ELF-1 (cell line): ENCODE measurements around the gene ZNF692.
A peak's percentile ranks its signal among the peaks of the same experiment; 100 is the strongest.

ENCODE experiments used
- DNase-seq: peaks from one replicate; pipeline ENCODE4 v3.0.0-alpha.2; 2016; ENCODE audit warnings: low read depth, low spot score

Gene ZNF692

DNA sequence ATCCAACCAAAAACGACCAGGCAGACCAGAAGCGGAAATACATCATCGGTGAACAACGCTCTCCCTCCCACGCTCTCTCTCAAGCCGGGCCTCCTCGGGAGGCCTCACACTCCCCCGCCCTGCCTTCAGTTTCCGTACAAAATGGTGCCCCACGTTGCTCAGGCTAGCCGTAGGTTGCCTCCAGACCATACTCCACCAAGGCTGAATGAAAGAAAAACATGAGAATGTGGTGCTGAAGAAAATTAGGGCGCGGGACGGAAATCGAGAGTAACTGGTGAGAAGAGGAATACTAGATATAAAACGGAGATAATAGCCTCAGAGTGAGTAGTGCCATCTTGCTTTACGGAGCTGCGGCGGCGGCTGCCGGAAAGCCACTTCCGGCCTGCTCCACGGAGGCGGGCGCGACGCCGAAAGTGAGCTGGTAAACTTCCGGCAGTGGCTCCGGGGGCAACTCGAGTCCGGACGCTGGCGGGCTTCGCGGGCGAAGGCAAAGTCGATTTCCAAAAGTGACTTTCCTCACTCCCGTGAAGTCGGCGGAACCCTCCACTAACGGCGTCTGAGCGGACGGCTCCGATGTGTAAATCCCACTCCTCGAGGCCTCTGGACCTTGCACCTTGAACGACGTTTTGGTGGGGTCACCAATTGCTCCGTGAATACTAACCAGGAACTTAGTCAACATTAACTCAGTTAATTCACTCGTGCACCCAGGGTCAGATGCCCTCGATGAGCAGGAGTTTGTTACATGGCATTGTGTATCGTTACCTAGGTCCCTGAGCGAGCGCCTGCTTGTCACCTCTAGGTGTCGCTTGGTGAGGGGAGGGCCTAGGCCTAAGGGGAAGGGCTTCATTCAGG lies 32.8 kb downstream of the ZNF692 start, which contains the start of gene SH3BP5L:
SH3BP5L (minus strand) TSS at position 7 of the 852 bp plus-strand sequence. CDS start 980 bp downstream, outside the sequence.
- peak; percentile 95 for DNase-seq

DNA sequence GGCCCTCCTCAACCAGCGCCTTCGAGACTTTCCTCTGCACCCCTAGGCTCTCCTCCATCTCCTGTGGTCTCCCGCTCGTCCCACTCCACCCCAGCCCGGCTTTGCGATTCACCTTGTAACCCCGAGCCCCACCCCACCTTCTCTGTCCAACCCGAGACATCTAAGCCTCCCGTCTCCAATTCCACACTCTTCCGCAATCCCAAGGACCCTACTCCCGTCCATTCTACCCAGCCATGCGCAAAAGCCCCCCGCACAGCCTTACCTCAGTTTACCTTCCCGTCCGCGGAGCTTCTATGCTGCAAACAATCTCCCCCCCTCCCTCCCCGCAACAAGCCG lies 33.3 kb downstream of the ZNF692 start:
- no peak for DNase-seq

DNA sequence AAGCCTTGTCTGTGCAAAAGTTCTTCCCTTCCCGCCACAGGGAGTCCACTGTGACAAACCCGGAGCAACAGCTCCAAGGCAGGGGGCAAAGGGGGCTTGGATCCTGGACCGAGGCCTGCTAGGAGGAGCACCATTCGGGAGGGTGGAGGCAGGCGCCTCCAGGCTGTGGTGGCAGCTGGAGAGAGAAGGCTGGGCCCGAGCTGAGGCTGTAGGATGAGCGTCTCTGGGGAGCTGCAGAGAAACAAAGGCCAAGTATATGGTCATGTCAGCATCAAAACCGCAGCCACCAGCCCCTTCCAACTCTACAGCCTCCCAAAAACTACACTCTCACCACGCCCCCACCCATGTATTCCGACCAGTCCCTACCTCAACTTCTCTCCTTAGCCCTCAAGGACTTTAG lies 33.7 kb downstream of the ZNF692 start:
- no peak for DNase-seq

DNA sequence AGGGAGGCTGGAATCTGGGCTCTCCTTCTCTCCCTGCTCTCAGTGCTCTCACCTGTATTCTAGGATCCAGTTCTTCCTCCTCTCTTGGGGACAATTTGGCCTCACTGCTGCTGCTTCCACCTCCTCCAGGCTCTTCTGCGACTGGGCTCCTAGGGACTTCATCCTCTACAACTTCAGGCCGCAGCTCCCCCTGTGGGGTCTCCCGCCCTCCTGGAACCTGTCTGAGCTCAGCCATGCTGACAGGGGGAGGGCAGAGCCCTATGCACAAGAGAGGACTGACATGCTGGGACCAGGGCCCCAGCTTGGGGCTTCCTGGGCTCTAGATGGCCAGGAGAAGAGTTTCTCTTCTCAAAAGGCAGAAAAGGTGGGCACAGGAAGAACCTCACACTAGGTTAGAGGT lies 34.2 kb downstream of the ZNF692 start:
- no peak for DNase-seq

DNA sequence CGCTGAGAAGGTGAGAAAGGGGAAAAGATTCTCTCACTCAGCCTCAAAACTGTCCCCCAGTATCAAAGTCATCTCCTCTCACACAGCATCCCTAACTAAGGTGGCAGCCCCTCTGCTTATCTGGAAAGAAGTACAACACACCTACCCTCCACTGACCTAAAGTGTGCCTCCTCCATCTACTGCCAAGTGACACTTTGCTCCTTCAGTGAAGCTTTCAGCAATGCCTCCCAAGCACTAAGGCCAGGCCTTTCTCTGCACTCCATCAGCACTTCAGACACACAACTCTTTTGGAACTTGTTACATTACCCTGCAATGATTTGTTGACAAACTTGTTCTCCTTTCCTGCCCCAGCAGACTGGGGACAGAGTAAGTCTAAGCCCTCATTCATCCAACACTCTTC lies 34.6 kb downstream of the ZNF692 start:
- DNase-seq, result no peak

DNA sequence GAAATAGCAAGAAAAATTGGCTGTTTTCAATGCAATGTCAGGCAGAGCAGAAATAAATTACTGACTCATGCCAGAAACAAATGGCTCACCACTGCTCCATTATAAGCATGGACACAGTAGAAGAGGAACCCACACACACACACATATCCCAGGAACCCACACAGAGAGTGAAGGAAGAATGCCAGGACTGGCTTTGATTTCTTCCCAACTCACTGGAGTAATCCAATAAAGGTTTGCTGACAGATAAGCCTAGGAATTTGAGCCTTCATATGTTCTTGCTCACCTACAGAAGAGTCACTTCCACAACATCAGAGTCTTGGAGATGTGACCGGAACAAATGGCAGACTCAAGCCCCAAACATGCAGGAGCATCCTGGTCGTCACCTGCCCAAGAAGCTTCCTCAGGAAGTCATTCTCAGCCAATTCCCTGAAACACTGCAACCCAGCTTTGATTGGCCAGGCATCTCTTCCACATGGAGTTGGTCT lies 35.3 kb downstream of the ZNF692 start:
- DNase-seq, result no peak

DNA sequence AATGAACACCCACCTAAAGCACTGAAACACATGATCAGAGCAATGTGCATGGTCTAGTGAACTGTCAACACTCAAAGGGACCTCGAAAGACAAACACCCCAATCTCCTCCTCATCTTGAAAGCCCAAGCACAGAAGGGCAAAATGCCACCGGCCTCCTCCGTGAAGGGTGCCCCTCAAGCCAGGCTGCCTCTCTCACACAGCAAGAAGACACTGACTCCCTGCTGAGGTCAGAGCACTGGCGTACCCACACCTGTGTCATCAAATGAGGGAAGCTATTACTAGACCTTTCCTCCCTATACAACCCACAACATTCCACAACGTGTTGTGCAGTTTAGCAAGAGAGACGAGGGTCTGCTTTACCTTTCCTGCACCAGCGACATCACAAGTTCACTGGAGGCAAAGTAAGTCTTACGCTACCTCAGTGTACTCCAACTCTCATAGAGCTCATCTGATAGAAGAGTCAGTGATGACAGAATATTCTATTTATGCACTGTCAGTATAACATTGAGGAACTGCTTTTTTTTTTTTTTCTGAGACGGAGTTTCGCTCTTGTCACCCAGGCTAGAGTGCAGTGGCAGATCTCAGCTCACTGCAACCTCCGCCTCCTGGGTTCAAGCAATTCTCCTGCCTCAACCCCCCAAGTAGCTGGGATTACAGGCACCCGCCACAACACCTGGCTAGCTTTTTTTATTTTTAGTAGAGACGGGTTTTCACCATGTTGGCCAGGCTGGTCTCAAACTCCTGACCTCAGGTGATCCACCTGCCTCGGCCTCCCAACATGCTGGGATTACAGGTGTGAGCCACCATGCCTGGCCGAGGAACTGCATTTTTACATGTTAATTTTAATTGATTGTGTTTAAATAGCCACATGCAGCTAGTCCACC lies 36.5 kb downstream of the ZNF692 start:
- DNase-seq, result no peak

DNA sequence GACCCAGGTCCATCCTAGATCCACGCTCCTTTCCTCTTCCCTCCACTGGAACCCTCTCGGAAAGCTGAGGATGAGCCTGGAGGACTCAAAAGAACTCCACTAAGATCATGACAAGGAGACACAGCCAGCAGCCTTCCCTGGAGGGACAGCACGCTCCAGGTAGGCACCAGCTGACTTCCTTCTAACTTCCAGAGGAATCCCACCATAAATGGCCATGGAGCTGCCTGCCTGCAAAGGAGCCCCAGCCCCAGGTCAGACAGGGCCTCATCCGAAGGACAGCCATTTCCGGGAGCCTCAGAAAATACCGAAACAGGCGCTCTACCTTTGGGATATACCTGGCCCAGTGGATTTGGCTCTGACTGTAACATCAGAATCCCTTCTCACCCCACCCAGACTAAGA lies 37.2 kb downstream of the ZNF692 start:
- no peak for DNase-seq

DNA sequence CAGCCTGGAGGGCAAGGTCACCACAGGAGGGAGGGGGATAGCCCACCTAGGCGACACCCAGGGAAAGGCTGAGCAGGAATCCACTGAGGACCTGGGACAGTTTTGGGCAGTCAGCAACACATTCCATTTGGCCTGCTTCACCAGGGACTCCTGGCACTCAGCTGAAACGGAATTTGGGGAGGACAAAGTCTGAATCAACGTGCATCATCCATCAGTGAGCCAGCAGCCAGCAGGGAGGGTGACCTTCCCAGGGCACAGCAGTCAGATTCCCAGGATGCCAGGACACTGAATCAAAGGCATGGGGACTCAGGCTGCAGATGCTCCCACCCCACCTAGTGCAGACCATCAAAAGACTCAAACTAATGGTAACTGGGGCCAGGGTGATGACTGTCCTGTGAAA lies 37.8 kb downstream of the ZNF692 start:
- peak; percentile 13 for DNase-seq

DNA sequence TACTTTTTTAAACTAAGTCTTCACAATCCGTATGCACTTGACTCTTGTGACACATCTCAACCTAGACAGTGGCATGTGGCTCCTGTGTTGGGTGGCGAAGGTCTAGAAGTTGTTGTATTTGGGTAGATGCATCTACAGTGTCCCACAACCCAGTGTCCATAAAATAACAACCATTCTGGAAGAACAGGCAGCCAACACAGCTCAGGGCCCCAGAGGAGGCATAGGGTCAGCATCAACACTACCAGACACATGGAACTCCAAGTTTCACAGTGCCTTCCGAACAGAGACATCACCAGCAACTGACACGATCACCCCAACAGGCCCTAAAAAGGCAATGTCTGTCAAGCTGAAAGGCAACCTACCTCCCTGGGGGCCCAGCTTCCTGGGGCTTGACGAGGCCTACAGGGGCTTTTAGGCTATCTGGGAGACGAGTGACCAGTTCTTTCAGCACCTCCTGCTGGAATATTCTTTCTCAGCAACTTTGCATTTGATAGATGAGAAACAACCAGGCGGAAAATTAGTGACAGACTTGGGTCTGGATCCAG lies 38.8 kb downstream of the ZNF692 start:
- no peak for DNase-seq

DNA sequence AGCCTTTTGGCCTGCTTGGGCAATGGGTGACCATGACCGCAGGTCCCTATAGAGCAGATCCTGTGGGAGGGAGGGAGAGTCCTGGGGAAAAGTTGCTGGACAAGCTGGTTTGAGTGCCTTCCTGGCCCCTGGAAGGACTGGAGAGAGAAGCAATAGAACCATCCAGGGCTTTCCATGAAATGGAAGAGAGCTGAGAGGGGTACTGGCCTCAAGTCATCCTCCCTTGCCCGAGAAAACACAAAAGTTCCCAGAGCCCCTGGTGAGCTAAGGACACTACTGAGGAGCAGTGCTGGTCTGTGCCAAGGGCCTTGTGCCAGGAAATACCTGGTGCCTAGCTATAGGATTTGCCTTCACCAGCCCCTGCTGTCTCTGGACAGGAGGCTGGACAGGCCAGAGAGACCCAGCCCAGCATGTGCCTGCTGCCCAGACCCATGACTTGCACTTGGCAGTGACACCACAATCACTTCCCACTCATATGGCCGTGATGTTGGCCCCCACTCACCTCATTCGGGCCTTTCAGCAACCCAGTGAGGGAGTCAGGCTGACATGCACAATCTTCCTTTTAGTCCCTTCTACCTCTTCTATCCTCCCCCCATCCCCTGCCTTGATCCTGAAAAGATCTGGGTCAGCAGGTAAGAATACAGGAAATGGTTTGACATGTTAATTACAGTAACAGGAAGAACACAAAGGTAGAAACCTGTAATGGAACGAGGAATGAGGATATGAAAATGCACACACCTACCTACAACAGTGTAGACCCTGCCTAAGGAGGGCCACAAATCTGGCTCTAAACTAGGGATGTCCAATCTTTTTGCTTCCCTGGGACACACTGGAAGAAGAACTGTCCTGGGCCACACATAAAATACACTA lies 40.1 kb downstream of the ZNF692 start:
- DNase-seq, result no peak

DNA sequence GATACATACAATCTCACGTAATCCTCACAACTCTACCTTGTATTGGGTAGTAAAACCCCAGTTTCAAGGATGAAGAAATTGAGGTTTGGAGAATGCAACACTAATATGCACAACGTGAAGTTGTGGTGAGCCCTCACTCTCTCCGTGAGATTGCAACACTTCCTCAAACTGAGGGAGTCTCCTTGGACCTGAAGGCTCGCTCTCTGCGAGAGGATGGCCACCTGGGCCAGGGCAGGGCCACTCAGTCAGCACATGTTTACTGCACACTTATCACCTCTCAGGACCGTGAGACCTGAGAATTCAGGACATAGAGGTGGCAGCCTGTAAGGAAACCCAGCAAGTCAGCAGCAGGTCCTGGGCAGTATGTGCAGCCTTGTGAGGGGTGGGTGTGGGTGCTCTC lies 41.8 kb downstream of the ZNF692 start:
- no peak for DNase-seq

DNA sequence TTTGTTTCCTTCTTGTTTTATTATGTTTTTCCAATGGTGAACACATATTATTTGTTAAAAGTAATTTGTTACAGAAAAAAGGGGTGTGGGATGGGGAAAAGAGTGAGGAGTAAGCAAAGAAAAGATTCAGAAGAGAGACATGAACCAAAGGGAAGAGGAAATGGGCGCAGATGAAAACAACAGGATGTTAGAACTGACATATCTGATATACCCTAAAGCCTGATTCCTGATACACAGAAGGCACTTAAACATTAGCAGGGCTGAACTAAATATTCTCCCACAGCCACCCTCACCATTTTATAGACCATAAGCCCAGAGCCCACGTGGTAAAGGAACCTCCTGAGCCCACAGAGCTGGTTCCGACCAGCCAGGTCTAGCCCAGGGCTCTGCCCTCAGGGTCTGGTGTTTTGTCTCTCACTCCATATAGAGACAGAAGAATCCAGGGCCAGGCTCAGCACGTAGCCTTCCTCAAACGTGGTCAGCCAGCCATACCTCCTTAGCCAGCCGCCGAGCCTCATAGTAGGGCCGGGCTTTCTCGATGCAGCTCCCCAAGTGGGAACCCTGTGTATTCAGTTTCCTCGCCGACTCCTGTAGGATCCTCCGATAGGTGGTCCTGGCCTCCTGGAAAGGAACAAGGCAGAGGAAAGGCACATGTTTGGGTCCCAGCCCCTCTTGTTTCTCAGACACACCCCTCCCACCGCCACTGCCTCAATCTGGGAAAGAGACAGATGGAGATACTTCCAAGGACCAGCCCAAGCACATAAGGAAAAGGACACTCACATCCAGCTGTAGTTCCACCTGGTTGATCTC lies 42.6 kb downstream of the ZNF692 start:
- peak; percentile 14 for DNase-seq

DNA sequence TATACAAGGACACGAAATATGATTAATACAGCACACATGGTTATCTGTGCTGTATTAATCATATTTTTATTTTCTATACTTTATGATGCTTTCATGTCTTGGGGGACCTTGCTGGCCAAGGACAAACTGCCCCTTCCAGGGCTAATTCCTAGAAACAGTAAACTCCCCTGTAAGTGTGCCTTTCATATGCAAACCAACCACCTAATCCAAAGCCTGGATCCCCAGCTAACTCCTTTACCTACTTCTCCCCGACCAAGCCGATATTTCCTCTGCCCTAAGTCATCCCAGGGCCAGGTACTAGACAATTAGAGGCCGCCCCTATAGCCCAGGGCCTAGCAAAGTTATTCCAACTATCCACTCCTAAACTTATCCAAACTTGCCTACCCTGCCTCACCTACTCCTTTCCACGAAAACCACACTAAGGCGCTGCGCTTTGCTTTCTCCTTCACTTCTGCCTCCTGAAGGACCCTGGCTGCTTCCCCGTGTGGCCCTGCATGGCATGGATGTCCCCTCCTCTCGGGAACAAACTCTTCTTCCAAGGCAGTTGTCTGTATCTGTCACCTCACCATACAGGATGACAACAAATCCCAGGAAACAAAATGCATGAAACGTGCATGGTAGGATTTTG lies 43.4 kb downstream of the ZNF692 start:
- no peak for DNase-seq

DNA sequence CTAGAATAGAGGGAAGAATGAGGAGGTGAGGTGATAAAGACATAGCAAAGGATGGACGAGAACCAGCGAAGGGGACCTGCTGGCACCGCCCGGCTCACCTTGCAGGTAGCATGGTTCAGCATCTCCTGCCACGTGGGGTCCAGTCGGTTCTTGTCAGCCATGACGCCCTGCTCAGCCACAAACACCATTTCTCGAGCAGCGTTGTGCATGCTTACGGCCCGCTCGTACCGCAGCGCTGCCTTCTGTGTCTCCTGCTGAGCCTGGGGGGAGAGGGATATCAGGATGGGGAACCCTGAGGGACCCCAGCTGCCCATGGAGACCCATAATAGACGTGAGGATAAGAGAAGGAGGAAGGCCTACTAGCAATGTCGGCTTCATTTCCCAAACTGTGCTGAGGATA lies 44.5 kb downstream of the ZNF692 start:
- no peak for DNase-seq

DNA sequence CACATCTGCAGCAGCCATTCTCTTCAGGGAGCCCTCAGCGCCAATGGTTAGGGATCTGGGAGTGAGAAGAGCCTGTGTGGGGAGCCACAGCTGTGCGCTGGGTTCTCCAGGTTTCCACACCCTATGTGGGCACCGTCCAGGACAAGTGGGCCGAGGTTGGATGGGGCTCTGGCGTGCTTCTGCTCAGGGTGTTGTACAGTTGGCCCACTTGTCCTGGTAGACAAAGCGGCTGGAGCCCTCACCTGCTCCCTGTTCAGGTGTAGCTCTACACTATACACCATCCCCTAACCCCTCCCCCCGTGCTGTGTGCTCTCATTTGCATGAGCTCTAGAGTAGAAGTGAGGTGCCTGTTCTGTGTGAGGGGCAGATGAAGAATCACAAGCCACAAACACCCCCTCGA lies 45.3 kb downstream of the ZNF692 start:
- no peak for DNase-seq

DNA sequence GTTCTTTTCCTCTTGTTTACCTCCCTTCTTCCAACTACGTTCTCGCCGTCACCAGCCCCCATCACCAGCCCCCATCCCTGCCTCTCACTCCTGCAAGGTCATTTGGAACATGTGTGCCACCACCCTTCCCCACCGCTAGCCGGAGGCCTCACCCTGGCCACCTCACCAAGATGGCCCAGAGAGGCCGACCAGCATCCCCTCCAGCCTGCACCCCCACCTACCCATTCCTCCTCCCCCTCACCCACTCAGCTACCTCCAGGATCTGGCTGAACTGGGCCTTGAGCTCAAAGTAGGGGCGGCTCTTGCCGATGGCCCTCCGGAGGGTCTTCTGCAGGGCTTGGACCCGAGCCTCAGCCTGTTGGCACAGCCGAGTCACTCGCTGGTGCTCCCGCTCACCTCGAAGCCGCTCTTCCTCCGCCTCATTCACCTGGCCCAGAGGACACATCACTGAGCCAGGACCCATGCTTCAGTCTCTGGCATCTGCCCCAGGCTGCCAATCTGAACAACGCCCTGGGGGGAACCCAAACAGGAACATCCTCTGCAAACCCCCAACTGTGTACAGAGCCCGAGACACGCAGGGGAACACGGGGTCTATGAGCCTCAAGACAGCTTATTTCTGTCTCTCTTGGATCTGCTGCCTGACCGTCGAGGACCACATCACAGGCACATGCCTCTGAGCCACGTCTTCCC lies 46.0 kb downstream of the ZNF692 start:
- no peak for DNase-seq

DNA sequence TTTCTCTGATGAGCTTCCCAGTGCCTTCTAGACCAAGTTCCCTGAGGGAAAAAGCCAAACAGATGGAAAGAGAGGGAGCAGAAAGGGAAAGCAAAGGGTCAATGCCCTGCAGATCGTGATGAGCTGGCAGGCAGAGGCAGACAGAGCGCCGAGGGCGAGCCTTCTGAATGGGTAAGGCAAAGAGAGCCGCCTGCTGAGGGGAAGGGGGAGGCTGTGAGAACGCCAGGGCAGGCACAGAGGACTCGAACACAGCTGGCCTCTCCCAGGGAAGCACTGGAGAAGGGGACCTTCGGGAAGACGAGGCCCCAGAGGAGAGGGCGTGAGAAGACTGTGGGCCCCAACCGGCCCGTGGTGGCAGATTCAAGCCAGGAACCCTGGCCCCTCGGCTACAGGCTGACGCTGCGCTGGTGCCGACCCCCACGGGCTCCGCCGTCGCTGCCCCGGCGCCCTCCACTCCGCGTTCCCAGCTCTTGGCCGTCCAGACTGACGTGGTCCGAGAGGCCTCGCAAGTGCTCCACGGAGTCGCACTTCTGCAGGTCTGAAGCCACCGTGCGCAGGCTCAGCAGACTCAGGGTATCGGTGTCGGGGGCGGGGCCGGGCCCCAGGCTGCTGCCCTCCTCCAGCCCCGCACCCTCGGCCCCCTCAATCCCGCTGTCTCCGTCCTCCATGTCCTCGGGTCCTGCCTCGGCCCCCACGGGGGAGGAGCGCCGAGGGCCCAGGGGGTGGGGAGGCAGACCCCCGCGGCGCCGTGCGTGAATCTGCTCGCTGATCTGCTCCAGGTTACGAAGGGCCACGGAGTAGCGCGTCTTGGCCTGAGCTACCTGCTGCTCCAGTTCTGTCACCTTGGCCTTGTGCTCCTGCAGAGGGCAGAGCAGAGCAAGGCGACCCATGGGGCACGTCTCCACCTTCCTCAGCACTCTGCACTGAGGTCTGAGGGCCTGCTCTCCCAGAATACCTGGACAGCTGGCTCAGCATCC lies 47.1 kb downstream of the ZNF692 start:
- no peak for DNase-seq
